IMR-90 (cell line): ENCODE measurements around the gene CD99L2. TPM values are rescaled to one million over a fixed set of nuclear protein-coding genes. Genes with fewer than 3 reads are reported as not detected.

Experiments used
- ATAC-seq: fragments of 200-7000 bp; cut with Tn5 transposase; 2 replicates; pipeline ENCODE4 v1.9.1; 2020; ENCODE audit warnings: low read depth, mild to moderate bottlenecking, moderate library complexity
- BruUV-seq: library from RNA; stranded (reverse); fragments of 400-500 nt; replicated peaks from 2 replicates; lab custom pipeline; 2021; lab: Mats Ljungman, UMichigan
- CTCF ChIA-PET: fragments of 300-600 bp; formaldehyde crosslinking; extraction: SDS; loops from one replicate; lab custom pipeline; 2021; ENCODE audit warnings: antibody characterized with exemption; lab: Yijun Ruan, JAX
- POLR2A ChIA-PET: fragments of 300-600 bp; sonication (Branson Sonifier 250); formaldehyde crosslinking; loops from one replicate; lab custom pipeline; 2022; ENCODE audit warnings: antibody characterized with exemption; ENCODE audit not compliant: unreplicated experiment; lab: Charles Lee
- DNase-seq: peaks from one replicate; pipeline ENCODE4 v3.0.0; 2013
- H2AFZ ChIP-seq: replicated peaks from 2 replicates; pipeline ENCODE3; 2013; ENCODE audit warnings: low read length, mild to moderate bottlenecking; ENCODE audit not compliant: poor library complexity
- H2AK5ac ChIP-seq: 2 replicates; pipeline ENCODE4 v1.6.1; 2013; ENCODE audit warnings: low read depth, low read length, inconsistent platforms
- H2AK9ac ChIP-seq: replicated peaks from 2 replicates; pipeline ENCODE3; 2013; ENCODE audit warnings: mild to moderate bottlenecking, low read depth, low read length, moderate library complexity; ENCODE audit not compliant: poor library complexity
- H2BK120ac ChIP-seq: 2 replicates; pipeline ENCODE4 v1.6.1; 2013; ENCODE audit warnings: low read depth, low read length, inconsistent platforms
- H2BK15ac ChIP-seq: 3 replicates; pipeline ENCODE4 v1.6.1; 2013; ENCODE audit warnings: low read depth, low read length, inconsistent platforms
- H2BK20ac ChIP-seq: 2 replicates; pipeline ENCODE4 v1.6.1; 2013; ENCODE audit warnings: low read depth, mild to moderate bottlenecking, inconsistent platforms, low read length, moderate library complexity
- H2BK5ac ChIP-seq: 2 replicates; pipeline ENCODE4 v1.6.1; 2013; ENCODE audit warnings: mild to moderate bottlenecking, low read depth, low read length, inconsistent platforms; ENCODE audit not compliant: poor library complexity, severe bottlenecking
- H3K14ac ChIP-seq: replicated peaks from 2 replicates; pipeline ENCODE4 v1.6.1; 2013; ENCODE audit warnings: low read depth, low read length, inconsistent platforms
- H3K18ac ChIP-seq: 2 replicates; pipeline ENCODE4 v1.6.1; 2013; ENCODE audit warnings: low read depth, low read length, control low read depth
- H3K23ac ChIP-seq: 2 replicates; pipeline ENCODE4 v1.6.1; 2013; ENCODE audit warnings: low read depth, low read length, inconsistent platforms
- H3K27ac ChIP-seq: 2 replicates; pipeline ENCODE4 v1.5.1; 2013; ENCODE audit warnings: mild to moderate bottlenecking, control low read depth, low read length; ENCODE audit not compliant: insufficient read depth
- H3K27me3 ChIP-seq: 2 replicates; pipeline ENCODE4 v1.6.1; 2013; ENCODE audit warnings: low read length; ENCODE audit not compliant: control insufficient read depth, insufficient read depth
- H3K36me3 ChIP-seq: 2 replicates; pipeline ENCODE4 v1.6.1; 2013; ENCODE audit warnings: low read length, mixed read lengths; ENCODE audit not compliant: control insufficient read depth, insufficient read depth
- H3K4ac ChIP-seq: 2 replicates; pipeline ENCODE4 v1.6.1; 2013; ENCODE audit warnings: low read depth, low read length, inconsistent platforms
- H3K4me1 ChIP-seq: 2 replicates; pipeline ENCODE4 v1.6.1; 2013; ENCODE audit warnings: low read length, mixed read lengths; ENCODE audit not compliant: control insufficient read depth, insufficient read depth
- H3K4me2 ChIP-seq: 2 replicates; pipeline ENCODE4 v1.6.1; 2013; ENCODE audit warnings: low read depth, mild to moderate bottlenecking, control low read depth, low read length, moderate library complexity
- H3K4me3 ChIP-seq: 2 replicates; pipeline ENCODE4 v1.5.1; 2013; ENCODE audit warnings: low read depth, mild to moderate bottlenecking, control low read depth, low read length, moderate library complexity; ENCODE audit not compliant: insufficient read depth
- H3K56ac ChIP-seq: 2 replicates; pipeline ENCODE4 v1.6.1; 2013; ENCODE audit warnings: low read length, inconsistent platforms; ENCODE audit not compliant: insufficient read depth; ENCODE audit errors: extremely low read depth
- H3K79me1 ChIP-seq, 2 experiments: 2 replicates each; pipeline ENCODE4 v1.6.1; 2013; ENCODE audit warnings: low read length in 2 of 2, inconsistent platforms in 1 of 2, low read depth in 1 of 2
- H3K9ac ChIP-seq: 2 replicates; pipeline ENCODE4 v1.6.1; 2013; ENCODE audit warnings: low read depth, low read length, control low read depth
- H3K9me1 ChIP-seq: 2 replicates; pipeline ENCODE4 v1.6.1; 2013; ENCODE audit warnings: low read length, inconsistent platforms; ENCODE audit not compliant: insufficient read depth
- H3K9me3 ChIP-seq: 2 replicates; pipeline ENCODE4 v1.6.1; 2013; ENCODE audit warnings: low read length; ENCODE audit not compliant: control insufficient read depth, insufficient read depth
- H4K20me1 ChIP-seq: 2 replicates; pipeline ENCODE4 v1.6.1; 2013; ENCODE audit warnings: low read length, inconsistent platforms; ENCODE audit not compliant: insufficient read depth
- H4K5ac ChIP-seq: 2 replicates; pipeline ENCODE4 v1.6.1; 2013; ENCODE audit warnings: mild to moderate bottlenecking, low read depth, low read length, control low read depth
- H4K8ac ChIP-seq, 2 experiments: 2 replicates each; pipeline ENCODE4 v1.6.1; 2013; ENCODE audit warnings: low read depth in 2 of 2, low read length in 2 of 2, control low read depth in 1 of 2, inconsistent platforms in 1 of 2
- H4K91ac ChIP-seq: 2 replicates; pipeline ENCODE4 v1.6.1; 2013; ENCODE audit warnings: low read depth, low read length, inconsistent platforms; ENCODE audit not compliant: insufficient read depth
- BHLHE40 ChIP-seq: fragments of 150-350 bp; IDR thresholded peaks from 2 replicates; pipeline ENCODE4 v1.6.1; 2016; ENCODE audit warnings: mild to moderate bottlenecking, low read depth, low read length
- CEBPB ChIP-seq: IDR thresholded peaks from 2 replicates; pipeline ENCODE4 v1.6.1; 2012; ENCODE audit warnings: low read depth, low read length, improper control_type of control experiment
- FOS ChIP-seq: fragments of 150-350 bp; IDR thresholded peaks from 2 replicates; pipeline ENCODE4 v1.6.1; 2016; ENCODE audit warnings: low read depth, low read length
- MAFK ChIP-seq: IDR thresholded peaks from 2 replicates; pipeline ENCODE4 v1.6.1; 2012; ENCODE audit warnings: low read depth, low read length, improper control_type of control experiment
- MAZ ChIP-seq: IDR thresholded peaks from 2 replicates; pipeline ENCODE4 v1.6.1; 2012; ENCODE audit warnings: low read depth, mild to moderate bottlenecking, low read length, improper control_type of control experiment, moderate library complexity, borderline replicate concordance
- MXI1 ChIP-seq: IDR thresholded peaks from 2 replicates; pipeline ENCODE4 v1.6.1; 2012; ENCODE audit warnings: low read depth, mild to moderate bottlenecking, low read length, moderate library complexity, borderline replicate concordance
- NFE2L2 ChIP-seq: fragments of 150-350 bp; IDR thresholded peaks from 2 replicates; pipeline ENCODE4 v1.6.1; 2016; ENCODE audit warnings: low read depth, mild to moderate bottlenecking, low read length
- POLR2A ChIP-seq: IDR thresholded peaks from 2 replicates; pipeline ENCODE4 v1.6.1; 2012; ENCODE audit warnings: mild to moderate bottlenecking, low read depth, low read length
- RAD21 ChIP-seq: IDR thresholded peaks from 2 replicates; pipeline ENCODE4 v1.6.1; 2012; ENCODE audit warnings: low read length, improper control_type of control experiment
- WGBS, 2 experiments: methylation state at CpG; one replicate each; pipeline versions ENCODE4 v1.1.5 to v1.1.7; 2013; ENCODE audit warnings: missing lambda C conversion rate in 2 of 2; ENCODE audit not compliant: insufficient read length in 1 of 2; ENCODE audit errors: extremely low coverage in 2 of 2; 5-methylcytosine and 5-hydroxymethylcytosine counted together
- dilution Hi-C: fragments of 300-500 bp; cut with HindIII; formaldehyde crosslinking; loops from one replicate; pipeline ENCODE4 v1.14.3; 2018; ENCODE audit warnings: low sequenced_read_pairs; ENCODE audit not compliant: unreplicated experiment
- in situ Hi-C: fragments of 300-500 bp; cut with MboI; formaldehyde crosslinking; loops from 3 replicates; pipeline ENCODE4 v1.14.3; 2019; ENCODE audit warnings: low sequenced_read_pairs, inconsistent platforms, mixed read lengths
- intact Hi-C: fragments of 100-400 bp; cut with micrococcal nuclease; formaldehyde crosslinking; loops from 2 replicates; pipeline ENCODE4 v1.10.0; 2022
- polyA plus RNA-seq, 3 experiments: library from polyadenylated mRNA; depleted of rRNA; stranded (reverse); fragments of >200 nt; gene quantifications; 2 replicates each; pipeline ENCODE4 v1.2.3, GENCODE V29; 2012; ENCODE audit warnings: low replicate concordance in 1 of 3
- total RNA-seq: library from RNA; depleted of rRNA; stranded (reverse); fragments of >200 nt; gene quantifications from 2 replicates; pipeline ENCODE4 v1.2.3, GENCODE V29; 2012
- TF ChIP-seq, protein P1 (sequence below): conservative IDR thresholded peaks from 2 replicates; pipeline ENCODE4 v1.5.1; 2012; ENCODE audit warnings: mild to moderate bottlenecking, low read depth, low read length, improper control_type of control experiment
- TF ChIP-seq, protein P2 (sequence below): fragments of 150-350 bp; IDR thresholded peaks from 2 replicates; pipeline ENCODE4 v1.6.1; 2016; ENCODE audit warnings: low read depth, mild to moderate bottlenecking, low read length, moderate library complexity, borderline replicate concordance

CD99L2 gene
- total and polyA plus RNA-seq, 2 of the 4 experiments (the other 2 are of a cell fraction): 17.4 to 41.4 TPM

DNA sequence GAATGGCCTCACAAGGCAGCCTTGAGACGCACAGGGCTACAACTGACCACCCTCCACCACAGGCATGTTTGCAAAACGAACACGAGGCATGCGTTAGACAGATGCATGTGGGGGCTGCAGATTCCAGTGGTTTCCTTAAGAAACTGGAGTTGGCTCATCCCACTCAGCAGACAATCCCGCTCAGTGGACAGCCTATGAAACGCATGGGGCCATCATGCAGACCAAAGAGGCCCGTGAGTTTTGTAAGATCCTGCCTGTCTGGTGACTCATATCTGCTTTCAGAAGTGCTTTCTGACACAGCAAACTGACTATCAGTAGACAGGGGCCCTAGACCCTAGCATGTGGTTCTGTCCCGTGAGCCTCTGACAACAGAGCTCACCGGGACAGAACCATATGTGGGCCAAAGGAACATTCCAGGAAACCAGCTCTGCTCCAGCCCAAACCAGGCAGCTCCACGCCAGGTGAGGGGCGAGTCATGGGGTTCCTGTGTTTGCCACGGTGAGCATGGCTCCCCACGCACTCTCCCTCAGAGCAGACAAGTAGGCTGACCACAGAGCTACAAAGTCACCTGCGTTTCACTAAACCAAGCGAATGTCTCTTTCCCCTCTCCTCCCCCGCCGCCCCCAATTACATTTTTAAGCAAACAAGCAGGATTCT is 130.9 kb downstream of the CD99L2 start:
- DNase-seq (peak; percentile 92), ATAC-seq (peak; percentile 79)
- Histone ChIP-seq H3K4me2 (peak overlapping the region; percentile 10; the same call in 1 of the 2 replicates), H3K27ac (peak overlapping the region; percentile 47), H3K9me3 (no peaks in the 10 kb centered on the region; the same call in 1 of the 2 replicates), H2AFZ (peak overlapping the region; percentile 34), H4K5ac (0 out of 2 replicates have a peak overlapping the region, but pooled peaks have one; percentile 5), H3K27me3 (no peaks in the 10 kb centered on the region), H3K14ac (no peak overlapping the region; the same call in 1 of the 2 replicates), H3K23ac (no peak overlapping the region), H3K36me3 (no peaks in the 10 kb centered on the region; the same call in 1 of the 2 replicates), H3K4me1 (peaks cover 9% of the 10 kb centered on the region), H2AK9ac (no peak overlapping the region), H2BK20ac (no peak overlapping the region), H3K4ac (peak overlapping the region; percentile 8; the same call in 1 of the 2 replicates), H3K4me3 (no peak overlapping the region), H4K8ac (no peak overlapping the region), H2BK120ac (no peak overlapping the region), H2AK5ac (no peak overlapping the region; the same call in 1 of the 2 replicates), H4K20me1 (no peaks in the 10 kb centered on the region; the same call in 1 of the 2 replicates), H4K91ac (no peak overlapping the region), H2BK5ac (peak overlapping the region; percentile 31), H3K9ac (no peak overlapping the region), H3K79me1 (no peaks in the 10 kb centered on the region), H3K18ac (peak overlapping the region; percentile 7; the same call in 1 of the 2 replicates), H3K56ac (no peak overlapping the region), H2BK15ac (no peak overlapping the region), H3K9me1 (0 out of 2 replicates have a peak, but pooled peaks cover 2% of the 10 kb centered on the region)
- intact Hi-C loops: loop anchor here (1.0 kb wide), 1 partner anchor 315 kb away; no protein-coding TSS in a partner anchor
- POLR2A ChIA-PET: no interaction called here
- in situ Hi-C loops: no loop called here
- TF ChIP-seq POLR2A: no peak
- TF ChIP-seq RAD21: no peak
- peak; percentile 48; the same call in 1 of the 2 replicates for TF ChIP-seq FOS
- TF ChIP-seq, protein P1, sequence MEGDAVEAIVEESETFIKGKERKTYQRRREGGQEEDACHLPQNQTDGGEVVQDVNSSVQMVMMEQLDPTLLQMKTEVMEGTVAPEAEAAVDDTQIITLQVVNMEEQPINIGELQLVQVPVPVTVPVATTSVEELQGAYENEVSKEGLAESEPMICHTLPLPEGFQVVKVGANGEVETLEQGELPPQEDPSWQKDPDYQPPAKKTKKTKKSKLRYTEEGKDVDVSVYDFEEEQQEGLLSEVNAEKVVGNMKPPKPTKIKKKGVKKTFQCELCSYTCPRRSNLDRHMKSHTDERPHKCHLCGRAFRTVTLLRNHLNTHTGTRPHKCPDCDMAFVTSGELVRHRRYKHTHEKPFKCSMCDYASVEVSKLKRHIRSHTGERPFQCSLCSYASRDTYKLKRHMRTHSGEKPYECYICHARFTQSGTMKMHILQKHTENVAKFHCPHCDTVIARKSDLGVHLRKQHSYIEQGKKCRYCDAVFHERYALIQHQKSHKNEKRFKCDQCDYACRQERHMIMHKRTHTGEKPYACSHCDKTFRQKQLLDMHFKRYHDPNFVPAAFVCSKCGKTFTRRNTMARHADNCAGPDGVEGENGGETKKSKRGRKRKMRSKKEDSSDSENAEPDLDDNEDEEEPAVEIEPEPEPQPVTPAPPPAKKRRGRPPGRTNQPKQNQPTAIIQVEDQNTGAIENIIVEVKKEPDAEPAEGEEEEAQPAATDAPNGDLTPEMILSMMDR: 0 out of 2 replicates have a peak, but pooled peaks have one; percentile 7
- peak; percentile 27; the same call in 1 of the 2 replicates for TF ChIP-seq MAZ
- TF ChIP-seq, protein P2, sequence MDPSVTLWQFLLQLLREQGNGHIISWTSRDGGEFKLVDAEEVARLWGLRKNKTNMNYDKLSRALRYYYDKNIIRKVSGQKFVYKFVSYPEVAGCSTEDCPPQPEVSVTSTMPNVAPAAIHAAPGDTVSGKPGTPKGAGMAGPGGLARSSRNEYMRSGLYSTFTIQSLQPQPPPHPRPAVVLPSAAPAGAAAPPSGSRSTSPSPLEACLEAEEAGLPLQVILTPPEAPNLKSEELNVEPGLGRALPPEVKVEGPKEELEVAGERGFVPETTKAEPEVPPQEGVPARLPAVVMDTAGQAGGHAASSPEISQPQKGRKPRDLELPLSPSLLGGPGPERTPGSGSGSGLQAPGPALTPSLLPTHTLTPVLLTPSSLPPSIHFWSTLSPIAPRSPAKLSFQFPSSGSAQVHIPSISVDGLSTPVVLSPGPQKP: no peak
- peak; percentile 70; the same call in 1 of the 2 replicates for TF ChIP-seq MXI1
- peak; percentile 25; the same call in 1 of the 2 replicates for TF ChIP-seq MAFK
- TF ChIP-seq CEBPB: peak; percentile 68
- TF ChIP-seq NFE2L2: peak; percentile 57; the same call in 1 of the 2 replicates
- TF ChIP-seq BHLHE40: peak; percentile 75; the same call in 1 of the 2 replicates
- dilution Hi-C loops: no loop called here
- TSS peak; percentile 77 for BruUV-seq
- WGBS, 2 experiments: 55% methylated on average over 7 of the region's 17 CpGs; no CpG with 5 or more reads in 1 of the 2 experiments
- CTCF ChIA-PET: interaction anchor here (1.0 to 1.7 kb wide), 2 partner anchors 314 kb away, joined by 4 to 5 read pairs; no protein-coding TSS in a partner anchor
